ENCODE results near the gene MT1E.
A peak's percentile ranks its signal among the peaks of the same experiment; 100 is the strongest.
"Not testable (repeated sequence)": the region's sequence is repeated elsewhere in the genome, so short reads cannot be mapped to it uniquely, and the experiment has no call there.

The MT1E gene

DNA sequence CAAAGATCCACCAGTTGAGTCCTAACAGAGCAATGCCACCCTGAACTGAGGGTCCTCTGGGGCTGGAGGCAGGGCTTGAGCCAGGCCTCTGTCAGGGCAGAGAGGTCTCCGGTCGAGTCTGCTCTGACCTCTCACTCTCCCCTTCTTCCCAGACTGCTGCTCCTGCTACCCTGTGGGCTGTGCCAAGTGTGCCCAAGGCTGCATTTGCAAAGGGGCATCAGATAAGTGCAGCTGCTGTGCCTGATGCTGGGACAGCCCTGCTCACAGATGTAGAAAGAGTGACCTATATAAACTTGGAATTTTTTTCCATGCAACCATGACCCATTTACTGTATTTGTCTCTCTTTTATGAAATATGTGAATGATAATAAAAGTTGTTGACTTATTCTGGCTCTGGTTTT is 23.7 kb downstream of the MT1E start:
- DNase-seq, result no peak

DNA sequence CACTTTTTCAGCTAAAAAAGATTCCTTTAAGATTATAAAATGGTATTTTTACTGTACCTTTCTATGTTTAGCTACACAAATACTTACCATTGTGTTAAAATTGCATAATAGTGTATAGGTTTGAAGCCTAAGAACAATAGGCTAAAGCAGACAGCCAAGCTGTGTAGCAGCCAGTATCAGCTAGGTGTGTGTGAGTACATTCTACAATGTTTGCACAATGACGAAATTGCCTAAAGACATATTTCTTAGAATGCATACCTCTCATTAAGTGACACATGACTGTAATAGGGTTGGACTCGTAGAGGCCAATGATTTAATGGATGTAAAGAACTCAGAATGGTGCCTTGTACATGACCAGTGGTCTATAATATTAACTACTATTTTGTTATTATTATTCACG is 24.2 kb downstream of the MT1E start:
- no peak for DNase-seq

DNA sequence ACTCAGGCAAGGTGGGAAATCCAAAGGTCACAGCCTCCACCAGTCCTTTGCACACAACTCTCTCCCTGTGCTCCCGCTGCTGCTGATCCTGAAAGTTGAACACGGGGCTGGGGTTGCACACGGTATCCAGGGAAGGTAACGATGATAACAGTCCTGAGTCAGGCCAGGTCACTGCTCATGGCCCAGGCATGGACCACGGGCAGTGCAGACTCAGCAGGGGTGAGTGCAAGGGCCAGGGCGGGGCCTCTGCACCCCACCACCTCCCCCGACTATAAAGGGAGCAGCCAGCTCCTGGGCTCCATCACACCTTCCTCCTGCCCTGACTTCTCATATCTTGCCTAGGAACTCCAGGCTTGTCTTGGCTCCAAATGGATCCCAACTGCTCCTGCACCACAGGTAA is 26.0 kb downstream of the MT1E start, which contains the start of gene MT1B:
Gene MT1B (plus strand): TSS at position 301 of the 400 bp plus-strand sequence. CDS start 68 bp downstream, at position 369.
- DNase-seq, result no peak

DNA sequence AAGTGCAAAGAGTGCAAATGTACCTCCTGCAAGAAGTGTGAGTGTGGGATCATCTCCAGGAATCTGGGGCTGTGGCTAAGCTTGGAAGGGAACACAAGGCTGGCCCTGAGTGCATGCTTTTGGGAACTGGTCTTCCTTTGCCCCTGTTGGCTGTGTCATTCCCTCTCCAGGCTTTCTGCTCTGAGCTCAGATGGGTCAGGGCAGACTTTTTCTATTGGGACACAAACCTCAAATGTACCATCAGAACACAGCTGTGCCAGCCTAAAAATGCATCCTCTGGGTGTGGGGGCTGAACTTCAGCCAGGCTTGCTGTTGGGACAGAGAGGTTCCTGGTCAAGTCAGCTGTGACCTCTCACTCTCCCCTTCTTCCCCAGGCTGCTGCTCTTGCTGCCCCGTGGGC is 27.0 kb downstream of the MT1E start:
- DNase-seq, result no peak

DNA sequence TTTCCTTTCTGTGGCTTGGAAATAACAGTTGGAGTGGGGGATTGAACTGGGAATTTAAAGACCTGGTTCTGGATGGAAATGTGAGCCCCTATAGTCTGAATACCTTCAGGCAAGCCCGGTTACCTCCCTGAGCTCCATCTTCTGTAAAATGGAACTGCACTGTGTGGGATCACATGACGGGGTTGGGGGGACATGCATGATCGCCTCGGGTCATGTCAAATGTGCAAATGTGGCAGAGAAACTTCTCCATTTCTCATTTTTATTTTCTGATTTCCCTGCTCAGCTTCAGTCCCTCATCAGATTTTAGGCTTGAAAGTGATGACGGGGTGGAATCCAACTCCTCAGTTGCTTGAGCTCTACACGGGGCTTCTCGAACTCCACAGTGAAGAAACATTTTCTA is 27.6 kb downstream of the MT1E start:
- DNase-seq, result no peak

DNA sequence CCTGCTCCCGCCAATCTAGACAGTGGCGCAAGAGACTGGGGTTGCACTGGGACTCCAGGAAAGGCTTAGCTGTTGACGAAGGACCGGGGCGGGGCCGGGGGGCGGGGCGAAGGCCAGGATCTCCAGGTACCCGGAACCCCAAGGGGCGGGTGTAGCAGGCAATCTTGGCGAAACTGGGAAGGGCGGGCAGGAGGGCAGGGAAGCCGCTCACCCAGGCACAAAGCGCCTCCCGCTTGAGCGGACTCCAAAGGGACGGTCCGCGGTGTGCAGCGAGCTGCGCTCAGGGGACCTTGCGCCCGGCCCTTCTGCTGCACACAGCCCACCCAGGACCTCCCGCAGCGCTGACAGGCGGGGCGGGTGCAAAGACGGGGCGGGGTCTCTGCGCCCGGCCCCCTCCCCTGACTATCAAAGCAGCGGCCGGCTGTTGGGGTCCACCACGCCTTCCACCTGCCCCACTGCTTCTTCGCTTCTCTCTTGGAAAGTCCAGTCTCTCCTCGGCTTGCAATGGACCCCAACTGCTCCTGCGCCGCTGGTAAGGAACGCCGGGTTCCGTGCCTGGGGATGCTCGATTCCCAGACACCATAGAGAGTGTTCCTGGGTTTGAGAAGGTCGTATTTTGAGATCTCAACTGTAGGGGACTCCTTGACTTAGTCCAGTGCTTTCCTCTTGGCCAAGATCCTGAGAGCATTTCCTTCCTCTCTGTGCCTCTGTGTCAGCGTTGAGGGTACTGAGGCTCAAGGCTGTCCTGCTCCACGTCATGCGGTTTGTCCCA is 32.2 kb downstream of the MT1E start, which contains the start of gene MT1F:
Gene MT1F (plus strand): TSS at position 405 of the 772 bp plus-strand sequence. CDS start 100 bp downstream, at position 505.
- DNase-seq, result peak; percentile 76

DNA sequence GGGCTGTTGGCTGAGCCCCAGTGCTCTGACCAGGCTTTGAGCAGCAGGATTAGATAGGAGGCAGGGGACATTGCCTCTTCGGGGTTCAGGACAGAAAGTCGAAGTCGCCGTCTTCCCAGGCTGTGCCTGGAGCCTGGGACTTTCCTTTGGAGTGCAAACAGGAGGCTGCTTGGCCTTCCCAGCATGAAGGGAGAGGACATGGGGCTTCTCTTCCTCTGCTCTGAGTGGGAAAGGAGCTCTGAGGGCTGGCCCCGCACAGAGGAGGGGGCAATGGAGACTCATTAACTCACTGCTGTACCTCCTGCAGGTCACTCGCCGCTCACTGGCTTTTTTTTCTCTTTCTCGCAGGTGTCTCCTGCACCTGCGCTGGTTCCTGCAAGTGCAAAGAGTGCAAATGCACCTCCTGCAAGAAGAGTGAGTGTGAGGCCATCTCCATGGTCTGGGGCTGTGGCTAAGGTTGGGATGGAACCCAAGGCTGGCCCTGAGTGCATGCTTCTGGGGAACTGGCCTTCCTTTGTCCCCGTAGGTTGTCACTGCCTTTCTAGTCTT is 32.8 kb downstream of the MT1E start:
- DNase-seq, result no peak

DNA sequence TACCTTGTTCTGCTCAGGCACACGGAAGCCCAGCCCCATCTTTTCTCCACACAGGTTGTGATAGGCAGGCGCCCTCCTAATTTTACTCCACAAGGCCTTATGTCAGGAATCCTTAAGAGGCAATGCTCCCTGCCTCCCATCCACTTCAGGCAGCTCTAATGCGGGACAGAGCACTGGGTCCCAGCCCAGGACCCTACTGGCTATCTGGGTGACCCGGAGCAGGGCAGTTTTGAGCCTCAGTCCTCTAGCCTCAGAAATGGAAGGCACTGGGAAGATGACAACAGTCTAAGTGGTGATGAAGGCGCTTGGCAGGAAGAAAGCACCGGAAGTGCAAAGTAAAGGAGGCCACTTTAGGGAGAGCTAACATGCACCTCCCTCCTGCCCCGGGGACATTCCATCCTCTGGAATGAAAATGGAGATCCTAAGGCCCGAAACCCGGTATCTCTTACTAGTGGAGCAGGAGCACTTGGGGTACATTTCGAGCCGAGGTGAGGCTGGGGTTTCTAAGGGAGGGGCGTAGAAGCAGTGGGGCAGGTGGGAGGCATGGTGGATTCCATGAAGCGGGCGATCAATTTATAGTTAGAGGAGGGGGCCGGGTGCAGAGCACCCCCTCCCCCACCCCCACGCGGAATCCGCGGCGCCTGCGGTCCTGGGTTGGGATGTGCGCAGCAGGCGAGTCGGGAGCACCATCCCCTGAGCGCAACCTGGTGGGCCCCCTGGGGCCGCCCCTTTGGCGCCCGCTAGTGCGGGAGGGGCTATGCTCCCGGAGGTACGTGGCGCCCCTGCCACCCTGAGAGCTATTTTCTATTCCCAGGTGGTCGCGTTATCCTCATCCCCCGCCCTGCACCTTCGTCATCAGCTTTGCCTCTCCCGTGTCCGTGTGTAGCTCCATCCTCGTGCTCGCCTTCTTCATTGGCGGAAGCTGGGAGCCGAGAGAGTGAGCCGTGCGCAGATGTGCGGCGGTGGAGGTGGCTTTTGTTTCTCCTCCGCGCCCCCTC is 37.1 kb downstream of the MT1E start:
- DNase-seq, result peak; percentile 62

DNA sequence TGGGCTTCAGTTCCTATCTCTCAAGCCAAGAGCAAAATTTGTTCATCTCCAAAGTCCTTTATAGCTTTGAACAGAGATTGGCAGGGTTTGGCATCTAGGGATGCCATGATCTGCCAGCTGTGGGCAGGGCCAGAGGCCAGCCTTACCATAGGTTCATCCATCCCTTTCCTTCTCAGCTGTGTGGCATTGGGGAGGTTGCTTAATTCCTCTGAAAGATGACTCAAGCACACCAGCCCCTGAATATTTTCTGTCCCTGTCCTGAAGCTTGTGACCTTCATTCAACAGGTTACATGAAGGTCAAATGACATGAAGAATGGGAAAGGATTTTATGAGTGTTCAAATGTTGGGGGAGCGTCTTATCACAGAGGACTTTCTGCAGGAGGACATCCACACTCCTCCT is 38.9 kb downstream of the MT1E start:
- DNase-seq, result no peak

DNA sequence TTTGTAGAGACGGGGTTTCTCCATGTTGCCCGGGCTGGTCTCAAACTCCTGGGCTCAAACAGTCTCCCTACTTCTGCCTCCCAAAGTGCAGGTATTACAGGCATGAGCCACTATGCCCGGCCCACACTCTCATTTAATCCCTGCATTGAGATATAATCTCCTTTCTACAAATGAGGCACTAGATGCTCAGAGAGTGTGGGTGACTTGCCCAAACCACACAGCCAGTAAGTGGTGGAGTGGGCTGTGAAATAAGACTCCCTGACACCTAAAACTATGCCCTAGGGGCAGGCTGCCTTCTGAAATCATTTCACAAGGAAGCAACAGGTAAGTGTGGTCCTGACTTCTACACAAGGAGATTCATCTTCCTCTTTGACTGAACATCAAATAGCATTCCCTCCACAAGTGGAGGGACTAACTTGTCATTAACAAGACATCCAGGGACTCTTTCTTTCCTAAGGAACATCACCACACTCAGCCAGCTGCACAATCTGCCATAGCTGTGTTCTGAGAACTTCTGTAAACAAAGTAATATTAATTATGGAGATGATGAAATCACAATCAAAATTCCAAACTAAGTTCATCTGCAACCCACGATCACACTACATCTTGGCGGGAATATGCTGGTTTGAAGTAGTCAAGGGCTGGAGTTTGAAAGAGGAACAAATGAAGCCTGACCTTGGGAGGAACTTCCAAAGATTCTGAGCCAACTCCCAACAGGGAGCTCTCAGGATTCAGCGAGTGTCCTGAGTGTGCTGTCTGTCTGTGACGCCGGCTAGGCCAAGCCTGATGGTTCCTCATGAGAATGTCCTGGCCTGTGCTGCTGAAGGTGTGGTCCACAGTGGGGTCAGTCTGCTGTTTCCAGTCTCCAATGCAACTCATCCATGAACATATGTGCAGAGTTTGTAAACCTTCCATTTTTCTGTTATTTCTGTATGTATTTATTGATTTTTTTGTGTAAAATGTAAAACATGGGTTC is 40.0 kb downstream of the MT1E start:
- DNase-seq, result not testable (repeated sequence)

DNA sequence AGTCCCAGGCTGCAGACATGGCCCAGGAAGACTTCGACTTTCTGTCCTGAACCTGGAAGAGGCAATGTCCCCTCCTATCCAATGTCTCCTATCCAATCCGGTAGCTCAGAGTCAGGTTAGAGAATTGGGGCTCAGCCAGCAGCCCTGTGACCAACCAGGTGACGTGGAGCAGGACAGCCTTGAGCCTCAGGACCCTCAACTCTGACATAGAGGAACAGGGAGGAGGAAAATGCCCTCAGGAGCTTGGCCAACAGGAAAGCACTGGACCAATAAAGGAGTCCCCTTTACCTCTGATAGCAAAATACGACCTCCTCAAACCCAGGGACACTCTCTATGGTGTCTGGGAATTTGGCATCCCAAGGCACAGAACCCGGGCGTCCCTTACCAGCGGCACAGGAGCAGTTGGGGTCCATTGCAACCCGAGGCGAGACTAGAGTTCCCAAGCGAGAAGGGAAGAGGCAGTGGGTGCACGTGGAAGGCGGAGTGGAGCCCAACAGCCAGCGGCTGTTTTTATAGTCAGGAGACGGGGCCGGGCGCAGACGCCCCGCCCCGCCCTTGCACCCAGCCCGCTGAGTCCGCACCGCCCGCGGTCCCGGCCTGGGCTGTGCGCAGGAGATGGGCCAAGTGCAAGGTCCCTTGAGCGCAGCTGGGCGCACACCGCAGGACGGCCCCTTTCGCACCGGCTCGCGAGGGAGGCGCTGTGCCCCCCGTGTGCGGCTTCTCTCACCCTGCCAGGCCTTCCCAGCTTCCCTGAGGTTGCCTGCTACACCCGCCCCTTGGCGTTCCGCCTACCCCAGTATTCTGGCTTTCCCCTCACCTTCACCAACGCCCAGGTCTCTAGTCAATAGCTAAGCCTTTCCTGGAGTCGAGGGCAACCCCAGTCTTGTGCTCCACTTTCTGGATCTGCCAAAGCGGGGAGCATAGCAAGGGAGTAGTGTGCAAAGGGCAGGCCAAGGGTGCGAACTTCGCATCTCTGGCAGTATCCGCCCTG is 42.3 kb downstream of the MT1E start, which contains the start of gene MT1G:
Gene MT1G (minus strand): TSS at position 485 of the 991 bp plus-strand sequence. CDS start 72 bp downstream, at position 413.
- peak; percentile 67 for DNase-seq

DNA sequence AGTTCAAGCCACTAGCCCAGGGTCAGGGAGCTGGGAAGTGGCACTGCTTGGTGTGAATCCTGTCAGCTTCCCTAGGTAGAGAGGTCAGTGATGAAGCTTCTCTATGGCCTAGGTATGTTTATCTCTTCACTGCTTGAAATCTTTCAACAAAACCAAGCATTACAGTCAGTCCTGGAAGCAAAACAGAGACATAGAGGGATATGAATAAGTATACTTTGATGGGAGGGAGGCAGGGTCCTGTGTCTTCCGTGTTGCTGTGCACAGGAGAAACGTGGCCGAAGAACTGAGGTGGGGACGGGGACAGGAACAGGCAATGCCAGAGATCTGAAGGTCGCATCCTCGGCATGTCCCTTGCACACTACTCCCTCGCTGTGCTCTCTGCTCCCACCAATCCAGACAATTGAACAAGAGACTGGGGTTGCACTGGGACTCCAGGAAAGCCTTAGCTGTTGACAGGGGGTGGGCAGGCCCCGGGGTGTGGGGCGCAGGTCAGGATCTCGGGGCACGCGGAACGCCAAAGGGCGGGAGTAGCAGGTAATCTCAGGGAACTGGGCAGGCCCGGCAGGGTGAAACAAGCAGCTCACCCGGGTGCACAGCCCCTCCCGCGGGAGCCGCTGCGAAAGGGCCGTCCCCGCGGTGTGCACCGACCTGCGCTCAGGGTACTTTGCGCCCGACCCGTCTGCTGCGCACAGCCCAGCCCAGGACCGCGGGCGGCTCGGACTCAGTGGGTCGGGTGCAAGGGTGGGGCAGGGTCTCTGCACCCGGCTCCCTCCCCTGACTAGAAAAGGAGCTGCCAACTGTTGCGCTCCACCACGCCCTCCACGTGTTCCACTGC is 43.6 kb downstream of the MT1E start, which contains the start of gene MT1H:
Gene MT1H (plus strand): TSS at position 810 of the 835 bp plus-strand sequence. CDS start 71 bp downstream, outside the sequence.
- peak; percentile 61 for DNase-seq

DNA sequence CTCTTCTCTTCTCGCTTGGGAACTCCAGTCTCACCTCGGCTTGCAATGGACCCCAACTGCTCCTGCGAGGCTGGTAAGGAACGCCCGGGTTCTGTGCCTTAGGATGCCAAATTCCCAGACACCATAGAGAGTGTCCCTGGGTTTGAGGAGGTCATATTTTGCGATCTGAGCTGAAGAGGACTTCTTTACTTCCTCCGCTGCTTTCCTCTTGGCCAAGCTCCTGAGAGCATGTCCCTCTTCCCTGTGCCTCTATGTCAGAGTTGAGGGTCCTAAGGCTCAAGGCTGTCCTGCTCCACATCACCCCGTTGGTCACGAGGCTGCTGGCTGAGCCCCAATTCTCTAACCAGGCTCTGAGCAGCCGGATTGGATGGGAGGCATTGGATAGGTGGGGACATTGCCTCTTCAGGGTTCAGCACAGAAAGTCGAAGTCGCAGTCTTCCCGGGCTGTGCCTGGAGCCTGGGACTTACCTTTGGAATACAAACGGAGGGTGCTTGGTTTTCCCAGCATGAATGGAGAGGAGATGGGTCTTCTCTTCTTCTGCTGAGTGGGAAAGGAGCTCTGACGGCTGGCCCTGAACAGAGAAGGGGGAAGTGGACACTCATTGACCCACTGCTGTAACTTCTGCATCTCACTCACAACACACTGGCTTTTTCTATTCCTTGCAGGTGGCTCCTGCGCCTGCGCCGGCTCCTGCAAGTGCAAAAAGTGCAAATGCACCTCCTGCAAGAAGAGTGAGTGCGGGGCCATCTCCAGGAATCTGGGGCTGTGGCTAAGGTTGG is 44.4 kb downstream of the MT1E start:
- DNase-seq, result no peak

DNA sequence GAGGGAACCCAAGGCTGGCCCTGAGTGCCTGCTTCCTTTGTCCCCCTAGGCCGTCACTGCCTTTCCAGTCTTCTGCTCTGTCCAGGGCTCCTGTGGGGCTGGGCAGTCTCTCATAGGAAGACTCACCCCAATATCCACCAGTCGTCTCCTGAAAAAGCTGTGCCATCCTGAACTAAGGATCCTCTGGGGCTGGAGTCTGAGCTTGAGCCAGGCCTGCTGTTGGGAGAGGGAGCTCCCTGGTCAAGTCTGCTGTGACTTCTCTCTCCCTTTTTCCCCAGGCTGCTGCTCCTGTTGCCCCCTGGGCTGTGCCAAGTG is 45.0 kb downstream of the MT1E start:
- no peak for DNase-seq

DNA sequence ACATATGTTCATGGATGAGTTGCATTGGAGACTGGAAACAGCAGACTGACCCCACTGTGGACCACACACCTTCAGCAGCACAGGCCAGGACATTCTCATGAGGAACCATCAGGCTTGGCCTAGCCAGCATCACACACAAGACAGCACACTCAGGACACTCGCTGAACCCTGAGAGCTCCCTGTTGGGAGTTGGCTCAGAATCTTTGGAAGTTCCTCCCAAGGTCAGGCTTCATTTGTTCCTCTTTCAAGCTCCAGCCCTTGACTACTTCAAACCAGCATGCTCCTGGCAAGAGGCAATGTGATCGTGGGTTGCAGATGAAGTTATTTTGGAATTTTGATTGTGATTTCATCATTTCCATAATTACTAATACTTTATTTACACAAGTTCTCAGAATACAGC is 46.1 kb downstream of the MT1E start:
- not testable (repeated sequence) for DNase-seq

DNA sequence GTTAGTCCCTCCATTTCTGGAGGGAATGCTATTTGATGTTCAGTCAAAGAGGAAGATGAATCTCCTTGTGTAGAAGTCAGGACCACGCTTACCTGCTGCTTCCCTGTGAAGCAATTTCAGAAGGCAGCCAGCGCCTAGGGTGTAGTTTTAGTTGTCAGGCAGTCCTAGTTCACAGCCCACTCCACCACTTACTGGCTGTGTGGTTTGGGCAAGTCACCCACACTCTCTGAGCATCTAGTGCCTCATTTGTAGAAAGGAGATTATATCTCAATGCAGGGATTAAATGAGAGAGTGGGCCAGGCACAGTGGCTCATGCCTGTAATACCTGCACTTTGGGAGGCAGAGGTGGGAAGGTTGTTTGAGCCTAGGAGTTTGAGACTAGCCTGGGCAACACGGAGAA is 46.6 kb downstream of the MT1E start:
- DNase-seq, result not testable (repeated sequence)

DNA sequence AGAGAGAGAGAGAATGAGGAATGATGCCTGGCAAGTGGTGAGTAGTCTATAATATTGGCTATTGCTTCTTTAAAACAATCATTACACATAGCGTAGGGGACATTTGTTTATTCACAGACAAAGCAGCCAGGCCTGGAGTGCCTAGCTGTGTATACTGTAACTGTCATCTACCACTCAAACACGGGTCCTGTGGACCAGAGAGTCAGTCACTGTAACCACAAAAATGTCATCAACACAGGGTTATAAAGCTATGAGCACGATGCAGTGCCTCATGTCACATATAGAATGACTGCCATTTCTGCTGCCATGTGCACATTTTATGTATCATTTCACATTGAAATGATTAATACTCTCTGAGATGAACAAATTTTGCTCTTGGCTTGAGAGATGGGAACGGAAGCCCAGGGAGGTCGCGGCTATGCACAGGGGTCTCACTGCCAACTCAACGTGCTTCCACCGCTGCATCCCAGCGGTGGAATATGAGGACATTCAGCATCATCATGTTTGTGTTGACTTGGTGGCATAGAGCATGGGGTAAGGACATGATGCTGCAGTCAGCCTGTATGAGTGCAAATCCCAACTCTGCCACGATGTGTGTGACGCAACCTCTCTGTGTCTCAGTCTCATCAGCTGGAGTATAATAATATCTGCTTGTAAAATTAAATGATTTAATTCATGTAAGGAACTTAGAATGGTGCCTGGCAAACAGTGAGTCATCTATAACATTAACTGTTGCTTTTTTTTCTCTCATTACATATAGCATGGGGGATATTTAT is 47.4 kb downstream of the MT1E start:
- DNase-seq, result no peak

DNA sequence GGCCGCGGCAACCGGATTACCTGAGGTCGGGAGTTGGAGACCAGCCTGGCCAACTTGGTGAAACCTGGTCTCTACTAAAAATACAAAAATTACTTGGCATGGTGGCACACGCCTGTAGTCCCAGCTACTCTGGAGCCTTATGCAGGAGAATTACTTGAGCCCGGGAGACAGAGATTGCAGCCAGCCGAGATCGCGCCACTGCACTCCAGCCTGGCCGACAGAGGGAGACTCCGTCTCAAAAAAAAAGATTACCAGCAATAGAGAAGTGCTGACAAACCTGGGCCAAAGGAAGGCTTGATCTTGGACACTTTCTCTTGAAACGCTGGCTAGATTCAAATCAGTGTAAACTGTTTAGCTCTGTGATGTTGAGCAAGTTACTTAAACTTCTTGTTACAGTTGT is 48.3 kb downstream of the MT1E start:
- DNase-seq, result peak; percentile 49
